ENCODE results near the gene CCDC146.

DNA sequence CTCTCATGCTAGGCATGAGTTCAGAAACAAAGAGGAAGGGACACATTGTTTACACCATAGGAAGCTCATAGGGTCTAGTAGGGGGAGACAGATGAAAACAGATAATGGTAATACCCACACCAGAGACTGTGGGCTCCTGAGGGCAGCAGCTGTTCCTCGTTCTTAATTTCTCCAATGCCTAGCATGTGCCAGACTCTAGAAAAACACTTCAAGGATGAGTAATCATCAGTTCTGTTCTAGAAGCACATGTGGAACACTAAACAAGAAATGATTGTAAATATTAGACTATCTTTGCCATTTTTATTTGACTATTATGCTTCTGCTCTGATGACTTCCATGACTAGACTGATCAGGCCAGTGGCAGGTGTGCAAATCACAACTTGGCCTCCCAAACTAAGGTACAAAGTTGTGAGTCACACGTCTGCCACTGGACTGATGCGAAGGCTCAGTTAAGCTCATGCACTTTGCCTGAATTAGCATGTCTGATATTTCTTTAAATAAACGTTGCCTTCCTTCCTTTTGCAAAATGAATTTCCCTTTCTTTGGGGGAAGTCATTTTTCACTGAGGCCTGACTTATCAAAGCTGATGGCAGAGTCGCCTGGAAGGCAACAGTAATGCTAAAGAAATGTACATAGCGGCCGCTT, 166.4 kb downstream of the CCDC146 start:
- TF ChIP-seq TAF1 (IDR thresholded peaks at IDR 0.05; ENCODE audit: borderline replicate concordance, insufficient read depth, low read length) (no peak), POLR2AphosphoS5 (IDR thresholded peaks at IDR 0.05; ENCODE audit: low read depth, low read length) (no peak), REST (IDR thresholded peaks at IDR 0.05; ENCODE audit: insufficient read depth in 1 of 2, low read depth in 2 of 2, low read length in 2 of 2) (no peak), SIN3A (IDR thresholded peaks at IDR 0.05; ENCODE audit: borderline replicate concordance, insufficient read depth, low read length) (no peak)
